K562 (cell line): Measurements from ENCODE around the gene CGB8. TPM values are rescaled to one million over a fixed set of nuclear protein-coding genes. Genes with fewer than 3 reads are reported as not detected.
A peak's percentile ranks its signal among the peaks of the same experiment; 100 is the strongest.

ENCODE experiments used
- ATF7 ChIP-seq: fragments of 450-650 bp; IDR thresholded peaks from 2 replicates; pipeline ENCODE4 v1.7.1; 2014; ENCODE audit warnings: mild to moderate bottlenecking, moderate library complexity
- BDP1 ChIP-seq: IDR thresholded peaks from 3 replicates; pipeline ENCODE4 v1.6.1; 2011; ENCODE audit not compliant: insufficient read length, insufficient read depth
- BHLHE40 ChIP-seq: IDR thresholded peaks from 2 replicates; pipeline ENCODE4 v1.6.1; 2011; ENCODE audit warnings: low read length, improper control_type of control experiment
- CREB1 ChIP-seq, 2 experiments: sonication (generic) in 1 of 2; formaldehyde crosslinking in 1 of 2; IDR thresholded peaks; 2 replicates each; pipeline versions ENCODE4 v1.6.1 to v1.8.0; 2012 to 2022; ENCODE audit warnings: inconsistent platforms in 1 of 2, mild to moderate bottlenecking in 1 of 2, missing genetic modification reagents in 1 of 2, moderate library complexity in 1 of 2
- ETV1 ChIP-seq: fragments of 450-650 bp; conservative IDR thresholded peaks from 2 replicates; pipeline ENCODE4 v1.6.1; 2016; ENCODE audit warnings: missing genetic modification characterization, control low read depth, low read depth, missing compliant biosample characterization
- FOXK2 ChIP-seq, 2 experiments: fragments of 450-650 bp; IDR thresholded peaks in 1 of 2; conservative IDR thresholded peaks in 1 of 2; 2 replicates each; pipeline ENCODE4 v1.6.1; 2016; ENCODE audit warnings: low read depth in 2 of 2, mild to moderate bottlenecking in 1 of 2
- JUN ChIP-seq, 2 experiments: sonication (generic) in 1 of 2; formaldehyde crosslinking in 1 of 2; IDR thresholded peaks; 2 replicates each; pipeline versions ENCODE4 v1.6.1 to v1.8.0; 2012 to 2022; ENCODE audit warnings: borderline replicate concordance in 2 of 2, mild to moderate bottlenecking in 2 of 2, improper control_type of control experiment in 1 of 2, low read depth in 1 of 2, low read length in 1 of 2, missing genetic modification reagents in 1 of 2
- KLF16 ChIP-seq: IDR thresholded peaks from 2 replicates; pipeline ENCODE4 v1.6.1; 2016; ENCODE audit warnings: antibody characterized with exemption
- NR2C1 ChIP-seq, 2 experiments: fragments of 450-650 bp; IDR thresholded peaks; 2 replicates each; pipeline ENCODE4 v1.6.1; 2017; ENCODE audit warnings: mild to moderate bottlenecking in 2 of 2, antibody characterized with exemption in 1 of 2, inconsistent platforms in 1 of 2, missing compliant biosample characterization in 1 of 2, missing genetic modification characterization in 1 of 2
- NRF1 ChIP-seq, 2 experiments: fragments of 450-650 bp; IDR thresholded peaks in 1 of 2; conservative IDR thresholded peaks in 1 of 2; 2 replicates each; pipeline ENCODE4 v1.6.1; 2014; ENCODE audit warnings: mild to moderate bottlenecking in 2 of 2
- SOX6 ChIP-seq: fragments of 450-650 bp; IDR thresholded peaks from 2 replicates; pipeline ENCODE4 v1.6.1; 2014; ENCODE audit warnings: mild to moderate bottlenecking
- polyA plus RNA-seq, 8 experiments: library from polyadenylated mRNA; depleted of rRNA in 4 of 8; stranded (reverse) in 5 of 8; unstranded in 3 of 8; fragments of >200 nt; fragmentation: Nextera tagmentation in 2 of 8; fragmentation: Illumina TruSeq in 1 of 8; extraction: Ambion mirVana in 2 of 8; extraction: Trizol in 1 of 8; gene quantifications; 2 replicates each; pipeline versions ENCODE4 v1.2.1 to v1.2.3, GENCODE V29; 2011 to 2014; ENCODE audit warnings: inconsistent platforms in 1 of 8, missing spikeins in 1 of 8
- total RNA-seq, 7 experiments: library from RNA; depleted of rRNA in 6 of 7; stranded (reverse); fragments of >200 nt in 6 of 7; fragmentation: Illumina TruSeq in 2 of 7; extraction: Trizol in 2 of 7; gene quantifications; 2 replicates each; pipeline versions ENCODE4 v1.2.1 to v1.2.3, GENCODE V29; 2011 to 2021; ENCODE audit warnings: low replicate concordance in 1 of 7
- TF ChIP-seq, protein P1 (sequence below): fragments of 250-450 bp; sonication (Bioruptor Pico); IDR thresholded peaks from 2 replicates; pipeline ENCODE4 v1.4.0; 2020
- TF ChIP-seq, protein P2 (sequence below): fragments of 450-650 bp; conservative IDR thresholded peaks from 2 replicates; pipeline ENCODE4 v1.6.1; 2016; ENCODE audit warnings: missing genetic modification characterization, low read depth, mild to moderate bottlenecking, control low read depth, missing compliant biosample characterization
- TF ChIP-seq, protein P3 (sequence below): IDR thresholded peaks from 2 replicates; pipeline ENCODE4 v1.6.1; 2011; ENCODE audit warnings: borderline replicate concordance, low read depth, mild to moderate bottlenecking, moderate library complexity, low read length; ENCODE audit not compliant: insufficient read depth, poor library complexity, severe bottlenecking
- TF ChIP-seq, protein P4 (sequence below): fragments of 250-450 bp; sonication (Bioruptor Pico); IDR thresholded peaks from 2 replicates; pipeline ENCODE4 v1.4.0; 2020

The CGB8 gene
- total and polyA plus RNA-seq, 9 of the 15 experiments (the other 6 are each of a cell fraction or from before 2014, with no cell fraction given) = not detected

DNA sequence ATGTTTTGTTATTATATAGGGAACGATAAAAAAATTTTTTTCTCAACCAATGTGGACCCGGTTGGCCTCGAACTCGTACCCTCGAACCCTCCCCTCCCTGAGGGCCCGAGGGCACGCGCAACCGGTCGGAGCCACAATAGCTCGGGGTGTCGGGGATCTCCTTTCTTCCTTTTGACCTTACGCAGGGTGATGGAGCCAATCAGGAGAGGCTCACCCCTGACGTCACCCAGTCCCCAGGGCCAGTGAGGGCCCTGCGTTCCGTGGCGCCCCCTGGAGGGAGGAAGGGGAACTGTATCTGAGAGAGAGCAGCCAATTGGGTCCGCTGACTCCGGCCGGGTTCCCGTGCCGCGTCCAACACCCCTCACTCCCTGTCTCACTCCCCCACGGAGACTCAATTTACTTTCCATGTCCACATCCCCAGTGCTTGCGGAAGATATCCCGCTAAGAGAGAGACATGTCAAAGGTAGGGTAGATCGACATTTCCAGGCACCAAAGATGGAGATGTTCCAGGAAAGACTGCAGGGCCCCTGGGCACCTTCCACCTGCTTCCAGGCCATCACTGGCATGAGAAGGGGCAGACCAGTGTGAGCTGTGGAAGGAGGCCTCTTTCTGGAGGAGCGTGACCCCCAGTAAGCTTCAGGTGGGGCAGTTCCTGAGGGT lies 17.1 kb downstream of the CGB8 start, which contains the start of gene CGB2 (continued):
- TF ChIP-seq, protein P1, sequence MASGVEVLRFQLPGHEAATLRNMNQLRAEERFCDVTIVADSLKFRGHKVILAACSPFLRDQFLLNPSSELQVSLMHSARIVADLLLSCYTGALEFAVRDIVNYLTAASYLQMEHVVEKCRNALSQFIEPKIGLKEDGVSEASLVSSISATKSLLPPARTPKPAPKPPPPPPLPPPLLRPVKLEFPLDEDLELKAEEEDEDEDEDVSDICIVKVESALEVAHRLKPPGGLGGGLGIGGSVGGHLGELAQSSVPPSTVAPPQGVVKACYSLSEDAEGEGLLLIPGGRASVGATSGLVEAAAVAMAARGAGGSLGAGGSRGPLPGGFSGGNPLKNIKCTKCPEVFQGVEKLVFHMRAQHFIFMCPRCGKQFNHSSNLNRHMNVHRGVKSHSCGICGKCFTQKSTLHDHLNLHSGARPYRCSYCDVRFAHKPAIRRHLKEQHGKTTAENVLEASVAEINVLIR = peak; percentile 81
- 0 out of 2 replicates have a peak, but pooled peaks have one; percentile 22 for TF ChIP-seq KLF16
- TF ChIP-seq CREB1 (IDR thresholded peaks at IDR 0.05) = peak; percentile 54
- peak; percentile 89 for TF ChIP-seq CREB1 (CRISPR knock-in tag; IDR thresholded peaks at IDR 0.05)
- TF ChIP-seq, protein P2, sequence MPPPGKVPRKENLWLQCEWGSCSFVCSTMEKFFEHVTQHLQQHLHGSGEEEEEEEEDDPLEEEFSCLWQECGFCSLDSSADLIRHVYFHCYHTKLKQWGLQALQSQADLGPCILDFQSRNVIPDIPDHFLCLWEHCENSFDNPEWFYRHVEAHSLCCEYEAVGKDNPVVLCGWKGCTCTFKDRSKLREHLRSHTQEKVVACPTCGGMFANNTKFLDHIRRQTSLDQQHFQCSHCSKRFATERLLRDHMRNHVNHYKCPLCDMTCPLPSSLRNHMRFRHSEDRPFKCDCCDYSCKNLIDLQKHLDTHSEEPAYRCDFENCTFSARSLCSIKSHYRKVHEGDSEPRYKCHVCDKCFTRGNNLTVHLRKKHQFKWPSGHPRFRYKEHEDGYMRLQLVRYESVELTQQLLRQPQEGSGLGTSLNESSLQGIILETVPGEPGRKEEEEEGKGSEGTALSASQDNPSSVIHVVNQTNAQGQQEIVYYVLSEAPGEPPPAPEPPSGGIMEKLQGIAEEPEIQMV (tag) = peak; percentile 64
- peak; percentile 76 for TF ChIP-seq NR2C1 (IDR thresholded peaks at IDR 0.05)
- TF ChIP-seq NR2C1 (tag; IDR thresholded peaks at IDR 0.05) = peak; percentile 59
- TF ChIP-seq, protein P3, sequence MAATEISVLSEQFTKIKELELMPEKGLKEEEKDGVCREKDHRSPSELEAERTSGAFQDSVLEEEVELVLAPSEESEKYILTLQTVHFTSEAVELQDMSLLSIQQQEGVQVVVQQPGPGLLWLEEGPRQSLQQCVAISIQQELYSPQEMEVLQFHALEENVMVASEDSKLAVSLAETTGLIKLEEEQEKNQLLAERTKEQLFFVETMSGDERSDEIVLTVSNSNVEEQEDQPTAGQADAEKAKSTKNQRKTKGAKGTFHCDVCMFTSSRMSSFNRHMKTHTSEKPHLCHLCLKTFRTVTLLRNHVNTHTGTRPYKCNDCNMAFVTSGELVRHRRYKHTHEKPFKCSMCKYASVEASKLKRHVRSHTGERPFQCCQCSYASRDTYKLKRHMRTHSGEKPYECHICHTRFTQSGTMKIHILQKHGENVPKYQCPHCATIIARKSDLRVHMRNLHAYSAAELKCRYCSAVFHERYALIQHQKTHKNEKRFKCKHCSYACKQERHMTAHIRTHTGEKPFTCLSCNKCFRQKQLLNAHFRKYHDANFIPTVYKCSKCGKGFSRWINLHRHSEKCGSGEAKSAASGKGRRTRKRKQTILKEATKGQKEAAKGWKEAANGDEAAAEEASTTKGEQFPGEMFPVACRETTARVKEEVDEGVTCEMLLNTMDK = peak; percentile 45
- TF ChIP-seq BHLHE40 = peak; percentile 52
- TF ChIP-seq ATF7 = peak; percentile 97
- TF ChIP-seq ETV1 = 0 out of 2 replicates have a peak, but pooled peaks have one; percentile 16
- peak; percentile 71 to 78 for TF ChIP-seq NRF1 (conservative IDR thresholded peaks at IDR 0.05 in 1 of 2, IDR thresholded peaks at IDR 0.05 in 1 of 2)
- peak; percentile 45; the same call in 1 of the 2 replicates for TF ChIP-seq SOX6
- peak; percentile 48 for TF ChIP-seq BDP1
- TF ChIP-seq, protein P4, sequence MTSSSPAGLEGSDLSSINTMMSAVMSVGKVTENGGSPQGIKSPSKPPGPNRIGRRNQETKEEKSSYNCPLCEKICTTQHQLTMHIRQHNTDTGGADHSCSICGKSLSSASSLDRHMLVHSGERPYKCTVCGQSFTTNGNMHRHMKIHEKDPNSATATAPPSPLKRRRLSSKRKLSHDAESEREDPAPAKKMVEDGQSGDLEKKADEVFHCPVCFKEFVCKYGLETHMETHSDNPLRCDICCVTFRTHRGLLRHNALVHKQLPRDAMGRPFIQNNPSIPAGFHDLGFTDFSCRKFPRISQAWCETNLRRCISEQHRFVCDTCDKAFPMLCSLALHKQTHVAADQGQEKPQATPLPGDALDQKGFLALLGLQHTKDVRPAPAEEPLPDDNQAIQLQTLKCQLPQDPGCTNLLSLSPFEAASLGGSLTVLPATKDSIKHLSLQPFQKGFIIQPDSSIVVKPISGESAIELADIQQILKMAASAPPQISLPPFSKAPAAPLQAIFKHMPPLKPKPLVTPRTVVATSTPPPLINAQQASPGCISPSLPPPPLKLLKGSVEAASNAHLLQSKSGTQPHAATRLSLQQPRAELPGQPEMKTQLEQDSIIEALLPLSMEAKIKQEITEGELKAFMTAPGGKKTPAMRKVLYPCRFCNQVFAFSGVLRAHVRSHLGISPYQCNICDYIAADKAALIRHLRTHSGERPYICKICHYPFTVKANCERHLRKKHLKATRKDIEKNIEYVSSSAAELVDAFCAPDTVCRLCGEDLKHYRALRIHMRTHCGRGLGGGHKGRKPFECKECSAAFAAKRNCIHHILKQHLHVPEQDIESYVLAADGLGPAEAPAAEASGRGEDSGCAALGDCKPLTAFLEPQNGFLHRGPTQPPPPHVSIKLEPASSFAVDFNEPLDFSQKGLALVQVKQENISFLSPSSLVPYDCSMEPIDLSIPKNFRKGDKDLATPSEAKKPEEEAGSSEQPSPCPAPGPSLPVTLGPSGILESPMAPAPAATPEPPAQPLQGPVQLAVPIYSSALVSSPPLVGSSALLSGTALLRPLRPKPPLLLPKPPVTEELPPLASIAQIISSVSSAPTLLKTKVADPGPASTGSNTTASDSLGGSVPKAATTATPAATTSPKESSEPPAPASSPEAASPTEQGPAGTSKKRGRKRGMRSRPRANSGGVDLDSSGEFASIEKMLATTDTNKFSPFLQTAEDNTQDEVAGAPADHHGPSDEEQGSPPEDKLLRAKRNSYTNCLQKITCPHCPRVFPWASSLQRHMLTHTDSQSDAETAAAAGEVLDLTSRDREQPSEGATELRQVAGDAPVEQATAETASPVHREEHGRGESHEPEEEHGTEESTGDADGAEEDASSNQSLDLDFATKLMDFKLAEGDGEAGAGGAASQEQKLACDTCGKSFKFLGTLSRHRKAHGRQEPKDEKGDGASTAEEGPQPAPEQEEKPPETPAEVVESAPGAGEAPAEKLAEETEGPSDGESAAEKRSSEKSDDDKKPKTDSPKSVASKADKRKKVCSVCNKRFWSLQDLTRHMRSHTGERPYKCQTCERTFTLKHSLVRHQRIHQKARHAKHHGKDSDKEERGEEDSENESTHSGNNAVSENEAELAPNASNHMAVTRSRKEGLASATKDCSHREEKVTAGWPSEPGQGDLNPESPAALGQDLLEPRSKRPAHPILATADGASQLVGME = peak; percentile 99
- 0 out of 4 replicates have a peak, but pooled peaks of 1 of the 2 experiments have one; percentile 19 for TF ChIP-seq FOXK2 (conservative IDR thresholded peaks at IDR 0.05 in 1 of 2, IDR thresholded peaks at IDR 0.05 in 1 of 2; ENCODE audit: low read depth in 2 of 2)
- 0 out of 2 replicates have a peak, but pooled peaks have one; percentile 19 for TF ChIP-seq JUN (IDR thresholded peaks at IDR 0.05; ENCODE audit: borderline replicate concordance, low read depth, low read length)
- 0 out of 2 replicates have a peak, but pooled peaks have one; percentile 48 for TF ChIP-seq JUN (CRISPR knock-in tag; IDR thresholded peaks at IDR 0.05; ENCODE audit: borderline replicate concordance)
